GM23338 (cell line): ENCODE data around the gene ALDH16A1. TPM values are rescaled to one million over a fixed set of nuclear protein-coding genes. Genes with fewer than 3 reads are reported as not detected.

Source experiments
- ATAC-seq: fragments of 200-7000 bp; cut with Tn5 transposase; 3 replicates; pipeline ENCODE4 v1.9.1; 2020
- DNase-seq: peaks from one replicate; pipeline ENCODE4 v3.0.0-alpha.2; 2015; ENCODE audit warnings: low spot score
- H2AFZ ChIP-seq: fragments of 200-600 bp; sonication (generic); 2 replicates; pipeline ENCODE4 v1.8.0; 2016; ENCODE audit warnings: antibody characterized with exemption, mild to moderate bottlenecking, moderate library complexity
- H3F3A ChIP-seq: fragments of 200-600 bp; sonication (generic); replicated peaks from 2 replicates; pipeline ENCODE4 v1.8.0; 2017; ENCODE audit warnings: antibody characterized with exemption, mixed run types, low read depth
- H3K27ac ChIP-seq: fragments of 200-600 bp; sonication (generic); 2 replicates; pipeline ENCODE4 v1.6.1; 2016; ENCODE audit warnings: low read depth
- H3K27me3 ChIP-seq: fragments of 200-600 bp; sonication (generic); 2 replicates; pipeline ENCODE4 v1.8.0; 2016; ENCODE audit warnings: mild to moderate bottlenecking, mixed run types, moderate library complexity; ENCODE audit not compliant: insufficient read depth
- H3K36me3 ChIP-seq: fragments of 200-600 bp; sonication (generic); 2 replicates; pipeline ENCODE4 v1.8.0; 2016; ENCODE audit warnings: mild to moderate bottlenecking; ENCODE audit not compliant: insufficient read depth
- H3K4me1 ChIP-seq: fragments of 200-600 bp; sonication (generic); 2 replicates; pipeline ENCODE4 v1.8.0; 2016; ENCODE audit warnings: mild to moderate bottlenecking, moderate library complexity; ENCODE audit not compliant: insufficient read depth
- H3K4me2 ChIP-seq: fragments of 200-600 bp; sonication (generic); 2 replicates; pipeline ENCODE4 v1.7.1; 2017; ENCODE audit warnings: mixed run types
- H3K4me3 ChIP-seq: fragments of 200-600 bp; sonication (generic); 2 replicates; pipeline ENCODE4 v1.6.1; 2016; ENCODE audit warnings: mixed run types
- H3K79me2 ChIP-seq: fragments of 200-600 bp; sonication (generic); replicated peaks from 2 replicates; pipeline ENCODE4 v1.8.0; 2017; ENCODE audit warnings: mild to moderate bottlenecking; ENCODE audit not compliant: insufficient read depth
- H3K9me2 ChIP-seq: fragments of 200-600 bp; sonication (generic); 2 replicates; pipeline ENCODE4 v1.8.0; 2017; ENCODE audit not compliant: insufficient read depth
- H4K20me1 ChIP-seq: fragments of 200-600 bp; sonication (generic); replicated peaks from 2 replicates; pipeline ENCODE4 v1.8.0; 2017; ENCODE audit warnings: mild to moderate bottlenecking; ENCODE audit not compliant: insufficient read depth
- H3K27ac Mint-ChIP-seq: 2 replicates; pipeline ENCODE4 v1.8.0; 2020; ENCODE audit warnings: inconsistent platforms, mild to moderate bottlenecking, moderate library complexity, mixed read lengths
- H3K27me3 Mint-ChIP-seq: 3 replicates; pipeline ENCODE4 v1.8.0; 2022; ENCODE audit warnings: low read depth, mild to moderate bottlenecking, moderate library complexity, mixed read lengths, inconsistent platforms; ENCODE audit not compliant: insufficient read depth, poor library complexity
- H3K36me3 Mint-ChIP-seq: 3 replicates; pipeline ENCODE4 v1.8.0; 2021; ENCODE audit warnings: low read depth, mild to moderate bottlenecking, inconsistent platforms, moderate library complexity, mixed read lengths
- H3K4me1 Mint-ChIP-seq: 3 replicates; pipeline ENCODE4 v1.8.0; 2020; ENCODE audit warnings: mild to moderate bottlenecking, inconsistent platforms, mixed read lengths
- H3K4me3 Mint-ChIP-seq: 3 replicates; pipeline ENCODE4 v1.8.0; 2021; ENCODE audit warnings: moderate library complexity, mild to moderate bottlenecking, inconsistent platforms, mixed read lengths
- H3K9me3 Mint-ChIP-seq: 3 replicates; pipeline ENCODE4 v1.8.0; 2020; ENCODE audit warnings: moderate library complexity, mild to moderate bottlenecking, inconsistent platforms, mixed read lengths
- CREB1 ChIP-seq: fragments of 250-450 bp; sonication (Bioruptor Pico); IDR thresholded peaks from 2 replicates; pipeline ENCODE4 v1.5.0; 2020; ENCODE audit warnings: low read depth, mild to moderate bottlenecking, moderate library complexity
- EZH2 ChIP-seq: fragments of 200-600 bp; sonication (generic); IDR thresholded peaks from one replicate; pipeline ENCODE4 v1.8.0; 2017; ENCODE audit warnings: antibody characterized with exemption, mild to moderate bottlenecking, low read depth; ENCODE audit not compliant: unreplicated experiment
- JUNB ChIP-seq: IDR thresholded peaks from one replicate; pipeline ENCODE4 v1.6.1; 2016; ENCODE audit warnings: antibody characterized with exemption; ENCODE audit not compliant: unreplicated experiment
- NANOG ChIP-seq: IDR thresholded peaks from 2 replicates; pipeline ENCODE4 v1.6.1; 2016; ENCODE audit warnings: antibody characterized with exemption, borderline replicate concordance
- STAT1 ChIP-seq: IDR thresholded peaks from one replicate; pipeline ENCODE4 v1.6.1; 2016; ENCODE audit warnings: antibody characterized with exemption; ENCODE audit not compliant: unreplicated experiment
- ZNF114 ChIP-seq: fragments of 250-450 bp; sonication (Bioruptor Pico); IDR thresholded peaks from 2 replicates; pipeline ENCODE4 v1.5.0; 2020; ENCODE audit warnings: mild to moderate bottlenecking, moderate library complexity
- polyA plus RNA-seq: library from polyadenylated mRNA; unstranded; fragments of >200 nt; fragmentation: Nextera tagmentation; extraction: Ambion mirVana; gene quantifications from 2 replicates; pipeline ENCODE4 v1.2.1, GENCODE V29; 2016
- total RNA-seq: library from RNA; depleted of rRNA; stranded (reverse); fragments of >200 nt; shearing (Covaris generic); gene quantifications from 2 replicates; pipeline ENCODE4 v1.2.3, GENCODE V29; 2014
- TF ChIP-seq, protein P1 (sequence below), 2 experiments: fragments of 200-600 bp in 1 of 2; sonication (generic) in 1 of 2; conservative IDR thresholded peaks; 2 replicates each; pipeline versions ENCODE4 v1.5.1 to v1.6.1; 2016 to 2017; ENCODE audit warnings: antibody characterized with exemption in 2 of 2, low read depth in 2 of 2, mild to moderate bottlenecking in 2 of 2, moderate library complexity in 1 of 2
- TF ChIP-seq, protein P2 (sequence below): IDR thresholded peaks from one replicate; pipeline ENCODE4 v1.6.1; 2018; ENCODE audit warnings: antibody characterized with exemption; ENCODE audit not compliant: unreplicated experiment
- TF ChIP-seq, protein P3 (sequence below): IDR thresholded peaks from 2 replicates; pipeline ENCODE4 v1.6.1; 2016; ENCODE audit warnings: antibody characterized with exemption

Gene ALDH16A1
- total and polyA plus RNA-seq, 2 experiments from 2014 or later = 16.8 to 57.3 TPM

DNA sequence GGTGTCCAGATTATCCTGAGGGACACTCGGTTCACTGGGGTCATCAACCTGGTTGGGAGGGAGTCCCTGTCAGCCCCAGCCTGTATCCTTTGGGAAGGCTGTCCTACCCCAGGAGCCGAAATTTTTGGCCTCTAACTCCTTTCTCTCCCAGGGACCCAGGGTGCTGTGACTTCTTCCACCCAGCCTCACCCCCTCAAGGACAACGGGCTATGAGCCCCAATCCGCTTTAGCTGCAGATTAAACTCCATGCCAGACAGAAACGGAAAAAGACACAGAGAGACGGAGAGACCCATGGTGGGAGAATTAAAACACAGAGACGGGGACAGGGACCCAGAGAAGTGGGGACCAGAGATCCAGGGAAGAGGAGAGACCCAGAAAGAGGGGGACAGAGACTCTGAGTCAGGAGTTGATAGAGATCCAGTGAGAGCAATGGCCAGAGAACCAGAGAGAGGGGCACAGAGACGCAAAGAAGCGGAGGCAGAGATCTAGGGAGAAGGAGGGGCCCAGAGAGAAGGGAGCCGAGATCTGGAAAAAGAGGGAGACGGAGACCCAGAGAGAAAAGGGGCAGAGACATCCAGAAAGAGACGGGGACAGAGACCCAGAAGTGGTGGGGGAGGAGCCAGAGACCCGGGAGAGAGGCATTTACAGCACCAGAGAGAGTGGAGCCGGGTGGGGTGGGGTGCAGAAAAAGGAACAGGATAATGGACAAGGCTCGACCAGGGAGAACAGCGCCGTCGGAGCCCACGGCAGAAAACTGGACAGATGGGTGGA is 12.4 kb upstream of the ALDH16A1 start (continued):
- TF ChIP-seq ZNF114 (CRISPR knock-in tag) (no peak), CREB1 (CRISPR knock-in tag) (no peak)
- TF ChIP-seq, protein P1, sequence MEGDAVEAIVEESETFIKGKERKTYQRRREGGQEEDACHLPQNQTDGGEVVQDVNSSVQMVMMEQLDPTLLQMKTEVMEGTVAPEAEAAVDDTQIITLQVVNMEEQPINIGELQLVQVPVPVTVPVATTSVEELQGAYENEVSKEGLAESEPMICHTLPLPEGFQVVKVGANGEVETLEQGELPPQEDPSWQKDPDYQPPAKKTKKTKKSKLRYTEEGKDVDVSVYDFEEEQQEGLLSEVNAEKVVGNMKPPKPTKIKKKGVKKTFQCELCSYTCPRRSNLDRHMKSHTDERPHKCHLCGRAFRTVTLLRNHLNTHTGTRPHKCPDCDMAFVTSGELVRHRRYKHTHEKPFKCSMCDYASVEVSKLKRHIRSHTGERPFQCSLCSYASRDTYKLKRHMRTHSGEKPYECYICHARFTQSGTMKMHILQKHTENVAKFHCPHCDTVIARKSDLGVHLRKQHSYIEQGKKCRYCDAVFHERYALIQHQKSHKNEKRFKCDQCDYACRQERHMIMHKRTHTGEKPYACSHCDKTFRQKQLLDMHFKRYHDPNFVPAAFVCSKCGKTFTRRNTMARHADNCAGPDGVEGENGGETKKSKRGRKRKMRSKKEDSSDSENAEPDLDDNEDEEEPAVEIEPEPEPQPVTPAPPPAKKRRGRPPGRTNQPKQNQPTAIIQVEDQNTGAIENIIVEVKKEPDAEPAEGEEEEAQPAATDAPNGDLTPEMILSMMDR (conservative IDR thresholded peaks at IDR 0.05; ENCODE audit: low read depth in 2 of 2) = no peak

DNA sequence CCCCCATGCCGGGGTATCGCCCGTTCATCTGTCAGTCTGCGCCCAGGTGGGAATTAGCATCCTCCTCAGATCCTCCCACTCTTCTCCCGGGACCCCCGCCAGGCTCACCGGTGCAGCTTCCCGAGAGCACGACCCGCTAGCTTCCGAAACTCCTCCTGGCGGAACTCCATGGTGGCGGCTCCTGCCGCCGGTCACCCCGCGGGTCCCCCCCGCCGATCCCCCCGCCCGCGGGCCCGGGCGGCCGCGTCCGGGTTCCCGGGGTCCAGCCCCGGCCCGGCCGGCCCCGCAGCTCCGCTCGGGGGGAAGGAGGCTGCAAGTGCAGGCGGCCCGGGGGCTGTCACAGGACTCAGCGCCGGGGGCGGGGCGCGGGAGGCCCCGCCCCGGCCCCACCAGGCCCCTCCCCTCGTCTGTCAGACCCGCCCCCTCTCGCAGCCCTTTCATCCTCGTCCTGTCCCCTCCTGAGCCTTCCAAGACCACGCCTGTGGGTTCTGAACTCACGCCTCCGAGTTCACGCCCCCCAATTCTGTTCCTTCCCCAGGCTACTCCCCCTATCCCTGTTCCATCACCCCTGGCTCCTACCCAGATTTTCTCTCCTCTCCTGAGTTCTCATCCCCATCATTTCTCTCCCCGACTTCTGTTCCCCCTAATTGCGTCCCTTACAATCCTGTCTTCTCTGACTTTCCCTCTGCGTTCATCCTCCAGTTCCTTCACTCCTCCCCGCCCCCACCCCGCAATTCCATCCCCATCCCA is 11.6 kb upstream of the ALDH16A1 start, which contains the start of gene SLC17A7:
Gene SLC17A7, minus strand, starts transcription at position 318 of the 750 bp plus-strand sequence. Its CDS starts 148 bp downstream, at position 170.
- Histone ChIP-seq H3K9me2 (no peaks in the 10 kb centered on the region), H3F3A (peaks cover 16% of the 10 kb centered on the region), H3K4me1 (peaks cover 18% of the 10 kb centered on the region), H3K4me3 (peak within 1 kb of the TSS; percentile 61), H3K27me3 (peaks cover 55% of the 10 kb centered on the region), H3K79me2 (no peaks in the 10 kb centered on the region), H2AFZ (peak within 1 kb of the TSS; percentile 90), H3K27ac (peak within 1 kb of the TSS; percentile 76; the same call in 1 of the 2 replicates), H3K36me3 (no peaks in the 10 kb centered on the region), H4K20me1 (no peaks in the 10 kb centered on the region), H3K4me2 (peak within 1 kb of the TSS; percentile 94)
- Mint-ChIP-seq H3K36me3 (peaks cover 6% of the 10 kb centered on the region; the same call in 2 of the 3 replicates), H3K27ac (peak within 1 kb of the TSS; percentile 32), H3K4me3 (peak within 1 kb of the TSS; percentile 71), H3K9me3 (peaks cover 5% of the 10 kb centered on the region; the same call in 2 of the 3 replicates), H3K27me3 (peaks cover 80% of the 10 kb centered on the region), H3K4me1 (peaks cover 26% of the 10 kb centered on the region)
- peak; percentile 10 for ATAC-seq
- peak; percentile 90 for DNase-seq
- TF ChIP-seq NANOG (no peak), JUNB (no peak)

DNA sequence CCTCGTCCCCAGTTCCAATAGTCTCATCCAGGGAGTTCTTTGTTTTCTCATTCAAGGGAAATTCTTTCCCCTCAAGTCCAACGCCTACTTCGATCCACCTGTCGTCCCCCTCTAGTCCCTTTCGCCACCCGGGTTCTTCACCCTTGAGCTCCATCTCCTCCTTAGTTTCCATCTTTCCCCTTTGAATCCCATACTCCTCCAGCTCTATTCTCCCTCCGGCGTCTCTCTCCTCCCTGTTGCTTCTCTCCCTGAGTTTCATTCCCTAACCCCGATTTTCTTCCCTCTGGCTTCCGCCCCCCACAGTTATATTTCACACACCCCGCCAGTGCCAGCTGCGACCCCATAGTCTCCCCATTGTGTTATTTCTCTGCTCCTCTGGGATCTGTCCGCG is 11.1 kb upstream of the ALDH16A1 start:
- H3K4me3 ChIP-seq = peak overlapping the region; percentile 61
- DNase-seq (no peak), ATAC-seq (no peak)
- H3K36me3 ChIP-seq = no peaks in the 10 kb centered on the region; the same call in 1 of the 2 replicates
- Mint-ChIP-seq H3K4me1 (peaks cover 21% of the 10 kb centered on the region), H3K27ac (no peak overlapping the region), H3K27me3 (peaks cover 75% of the 10 kb centered on the region), H3K4me3 (peak overlapping the region; percentile 66), H3K36me3 (peaks cover 11% of the 10 kb centered on the region; the same call in 2 of the 3 replicates), H3K9me3 (peaks cover 5% of the 10 kb centered on the region; the same call in 2 of the 3 replicates)
- no peaks in the 10 kb centered on the region for H3K79me2 ChIP-seq
- peak overlapping the region; percentile 94 for H3K4me2 ChIP-seq
- no peaks in the 10 kb centered on the region for H3K9me2 ChIP-seq
- peak overlapping the region; percentile 90 for H2AFZ ChIP-seq
- peak overlapping the region; percentile 76; the same call in 1 of the 2 replicates for H3K27ac ChIP-seq
- H4K20me1 ChIP-seq = no peaks in the 10 kb centered on the region
- H3K4me1 ChIP-seq = peaks cover 13% of the 10 kb centered on the region
- H3F3A ChIP-seq = peaks cover 16% of the 10 kb centered on the region
- peaks cover 50% of the 10 kb centered on the region for H3K27me3 ChIP-seq
- no peak for TF ChIP-seq NANOG
- no peak for TF ChIP-seq ZNF114 (CRISPR knock-in tag)
- TF ChIP-seq, protein P2, sequence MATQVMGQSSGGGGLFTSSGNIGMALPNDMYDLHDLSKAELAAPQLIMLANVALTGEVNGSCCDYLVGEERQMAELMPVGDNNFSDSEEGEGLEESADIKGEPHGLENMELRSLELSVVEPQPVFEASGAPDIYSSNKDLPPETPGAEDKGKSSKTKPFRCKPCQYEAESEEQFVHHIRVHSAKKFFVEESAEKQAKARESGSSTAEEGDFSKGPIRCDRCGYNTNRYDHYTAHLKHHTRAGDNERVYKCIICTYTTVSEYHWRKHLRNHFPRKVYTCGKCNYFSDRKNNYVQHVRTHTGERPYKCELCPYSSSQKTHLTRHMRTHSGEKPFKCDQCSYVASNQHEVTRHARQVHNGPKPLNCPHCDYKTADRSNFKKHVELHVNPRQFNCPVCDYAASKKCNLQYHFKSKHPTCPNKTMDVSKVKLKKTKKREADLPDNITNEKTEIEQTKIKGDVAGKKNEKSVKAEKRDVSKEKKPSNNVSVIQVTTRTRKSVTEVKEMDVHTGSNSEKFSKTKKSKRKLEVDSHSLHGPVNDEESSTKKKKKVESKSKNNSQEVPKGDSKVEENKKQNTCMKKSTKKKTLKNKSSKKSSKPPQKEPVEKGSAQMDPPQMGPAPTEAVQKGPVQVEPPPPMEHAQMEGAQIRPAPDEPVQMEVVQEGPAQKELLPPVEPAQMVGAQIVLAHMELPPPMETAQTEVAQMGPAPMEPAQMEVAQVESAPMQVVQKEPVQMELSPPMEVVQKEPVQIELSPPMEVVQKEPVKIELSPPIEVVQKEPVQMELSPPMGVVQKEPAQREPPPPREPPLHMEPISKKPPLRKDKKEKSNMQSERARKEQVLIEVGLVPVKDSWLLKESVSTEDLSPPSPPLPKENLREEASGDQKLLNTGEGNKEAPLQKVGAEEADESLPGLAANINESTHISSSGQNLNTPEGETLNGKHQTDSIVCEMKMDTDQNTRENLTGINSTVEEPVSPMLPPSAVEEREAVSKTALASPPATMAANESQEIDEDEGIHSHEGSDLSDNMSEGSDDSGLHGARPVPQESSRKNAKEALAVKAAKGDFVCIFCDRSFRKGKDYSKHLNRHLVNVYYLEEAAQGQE = no peak
- no peak for TF ChIP-seq EZH2
- no peak for TF ChIP-seq STAT1
- TF ChIP-seq, protein P3, sequence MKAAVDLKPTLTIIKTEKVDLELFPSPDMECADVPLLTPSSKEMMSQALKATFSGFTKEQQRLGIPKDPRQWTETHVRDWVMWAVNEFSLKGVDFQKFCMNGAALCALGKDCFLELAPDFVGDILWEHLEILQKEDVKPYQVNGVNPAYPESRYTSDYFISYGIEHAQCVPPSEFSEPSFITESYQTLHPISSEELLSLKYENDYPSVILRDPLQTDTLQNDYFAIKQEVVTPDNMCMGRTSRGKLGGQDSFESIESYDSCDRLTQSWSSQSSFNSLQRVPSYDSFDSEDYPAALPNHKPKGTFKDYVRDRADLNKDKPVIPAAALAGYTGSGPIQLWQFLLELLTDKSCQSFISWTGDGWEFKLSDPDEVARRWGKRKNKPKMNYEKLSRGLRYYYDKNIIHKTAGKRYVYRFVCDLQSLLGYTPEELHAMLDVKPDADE = no peak
- TF ChIP-seq, protein P1 (conservative IDR thresholded peaks at IDR 0.05; ENCODE audit: low read depth in 2 of 2) = no peak
- TF ChIP-seq JUNB = no peak
